PC-3 (cell line): ENCODE results near the gene STK32C. TPM values are rescaled to one million over a fixed set of nuclear protein-coding genes. Genes with fewer than 3 reads are reported as not detected.

Source experiments
- ATAC-seq: fragments of 200-7000 bp; cut with Tn5 transposase; 2 replicates; pipeline ENCODE4 v1.9.1; 2020; ENCODE audit warnings: mild to moderate bottlenecking, moderate library complexity
- BruUV-seq: library from RNA; stranded (reverse); fragments of 400-500 nt; replicated peaks from 2 replicates; lab custom pipeline; 2021; lab: Mats Ljungman, UMichigan
- CTCF ChIA-PET: fragments of 300-600 bp; sonication (Branson Sonifier 250); formaldehyde crosslinking; loops from one replicate; lab custom pipeline; 2022; ENCODE audit warnings: antibody characterized with exemption; lab: Charles Lee
- POLR2A ChIA-PET: fragments of 300-600 bp; sonication (Branson Sonifier 250); formaldehyde crosslinking; loops from one replicate; lab custom pipeline; 2022; ENCODE audit warnings: antibody characterized with exemption; ENCODE audit not compliant: unreplicated experiment; lab: Charles Lee
- DNase-seq: peaks from one replicate; pipeline ENCODE4 v3.0.0-alpha.2; 2015
- H2AFZ ChIP-seq: fragments of 300-600 bp; sonication (generic); 2 replicates; pipeline ENCODE4 v1.6.0; 2016; ENCODE audit warnings: antibody characterized with exemption, low read length
- H3F3A ChIP-seq: fragments of 300-600 bp; sonication (generic); one replicate; pipeline ENCODE4 v1.6.0; 2017; ENCODE audit warnings: antibody characterized with exemption, low read length, control low read depth, mild to moderate bottlenecking; ENCODE audit not compliant: unreplicated experiment
- H3K27ac ChIP-seq: fragments of 300-600 bp; sonication (generic); 2 replicates; pipeline ENCODE4 v1.5.1; 2016; ENCODE audit warnings: mild to moderate bottlenecking, low read length
- H3K27me3 ChIP-seq: fragments of 300-600 bp; sonication (generic); 2 replicates; pipeline ENCODE4 v1.6.1; 2016; ENCODE audit warnings: low read length, mixed read lengths
- H3K36me3 ChIP-seq: fragments of 300-600 bp; sonication (generic); 2 replicates; pipeline ENCODE4 v1.6.1; 2016; ENCODE audit warnings: low read depth, mixed run types, low read length, mixed read lengths
- H3K4me1 ChIP-seq: fragments of 300-600 bp; sonication (generic); 2 replicates; pipeline ENCODE4 v1.5.1; 2016; ENCODE audit warnings: low read length; ENCODE audit not compliant: insufficient read depth
- H3K4me2 ChIP-seq: fragments of 300-600 bp; sonication (generic); 2 replicates; pipeline ENCODE4 v1.6.0; 2016; ENCODE audit warnings: low read length
- H3K4me3 ChIP-seq: fragments of 300-600 bp; sonication (generic); 2 replicates; pipeline ENCODE4 v1.5.1; 2016; ENCODE audit warnings: mild to moderate bottlenecking, low read length, mixed read lengths
- H3K79me2 ChIP-seq: fragments of 300-600 bp; sonication (generic); 2 replicates; pipeline ENCODE4 v1.6.1; 2017; ENCODE audit warnings: low read length, mixed read lengths
- H3K9ac ChIP-seq: fragments of 300-600 bp; sonication (generic); 2 replicates; pipeline ENCODE4 v1.6.0; 2016; ENCODE audit warnings: mild to moderate bottlenecking, low read length
- H3K9me2 ChIP-seq: fragments of 300-600 bp; sonication (generic); replicated peaks from 2 replicates; pipeline ENCODE4 v1.6.1; 2016; ENCODE audit warnings: mixed run types, low read length, mixed read lengths
- H3K9me3 ChIP-seq: fragments of 300-600 bp; sonication (generic); 2 replicates; pipeline ENCODE4 v1.6.1; 2016; ENCODE audit warnings: low read length, mixed read lengths
- H4K20me1 ChIP-seq: fragments of 300-600 bp; sonication (generic); 2 replicates; pipeline ENCODE4 v1.6.1; 2016; ENCODE audit warnings: low read length, mixed read lengths
- CTCF ChIP-seq: fragments of 300-600 bp; sonication (generic); conservative IDR thresholded peaks from 2 replicates; pipeline ENCODE4 v1.5.1; 2017; ENCODE audit warnings: antibody characterized with exemption, low read depth, mild to moderate bottlenecking, low read length
- EZH2 ChIP-seq: fragments of 300-600 bp; sonication (generic); IDR thresholded peaks from one replicate; pipeline ENCODE4 v1.6.1; 2017; ENCODE audit warnings: antibody characterized with exemption, mild to moderate bottlenecking, low read length; ENCODE audit not compliant: unreplicated experiment
- EZH2phosphoT487 ChIP-seq: fragments of 300-600 bp; sonication (generic); IDR thresholded peaks from 2 replicates; pipeline ENCODE4 v1.6.1; 2018; ENCODE audit warnings: mild to moderate bottlenecking, antibody characterized with exemption, low read length, borderline replicate concordance
- intact Hi-C: fragments of 100-400 bp; cut with micrococcal nuclease; formaldehyde crosslinking; loops from 2 replicates; pipeline ENCODE4 v1.9.0; 2023
- total RNA-seq: library from RNA; depleted of rRNA; stranded (reverse); fragments of >200 nt; gene quantifications from 2 replicates; pipeline ENCODE4 v1.2.3, GENCODE V29; 2014

Gene STK32C
- total RNA-seq, 1 experiment from 2014 or later: 28.3 TPM

GRCh38 chr10:132245056-132245455, 62.7 kb downstream of the STK32C start:
- Histone ChIP-seq H3K4me1 (peaks cover 8% of the 10 kb centered on the region; the same call in 1 of the 2 replicates), H3F3A (no peaks in the 10 kb centered on the region), H3K4me2 (no peak overlapping the region), H3K9me2 (no peaks in the 10 kb centered on the region), H4K20me1 (no peaks in the 10 kb centered on the region), H3K9ac (no peak overlapping the region), H3K4me3 (no peak overlapping the region), H3K27me3 (no peaks in the 10 kb centered on the region), H3K27ac (no peak overlapping the region), H3K79me2 (0 out of 2 replicates have a peak, but pooled peaks cover 3% of the 10 kb centered on the region), H3K36me3 (no peaks in the 10 kb centered on the region), H3K9me3 (no peaks in the 10 kb centered on the region), H2AFZ (no peak overlapping the region)
- TF ChIP-seq EZH2 (no peak), CTCF (no peak)
- BruUV-seq: no TSS peak
- ChIA-PET POLR2A (no interaction called here), CTCF (no interaction called here)
- intact Hi-C loops: no loop called here
- ATAC-seq: no peak
- DNase-seq: no peak

- H3K36me3 ChIP-seq: no peaks in the 10 kb centered on the region
- H3K9me3 ChIP-seq: no peaks in the 10 kb centered on the region
- POLR2A ChIA-PET: no interaction called here
These were observed 64.1 kb downstream of the STK32C start for GRCh38 chr10:132243626-132244025.

GRCh38 chr10:132243141-132243540, 64.6 kb downstream of the STK32C start:
- no TSS peak for BruUV-seq
- H3K9me3 ChIP-seq: no peaks in the 10 kb centered on the region
- DNase-seq (no peak), ATAC-seq (no peak)
- no peak overlapping the region for H3K4me2 ChIP-seq
- H3K9ac ChIP-seq: no peak overlapping the region
- no peaks in the 10 kb centered on the region for H3K27me3 ChIP-seq
- no peak for TF ChIP-seq CTCF
- no peak for TF ChIP-seq EZH2
- TF ChIP-seq EZH2phosphoT487: no peak
- POLR2A ChIA-PET: no interaction called here
- no peaks in the 10 kb centered on the region for H3K36me3 ChIP-seq
- no peaks in the 10 kb centered on the region for H3K9me2 ChIP-seq
- H3K4me1 ChIP-seq: peaks cover 1% of the 10 kb centered on the region; the same call in 1 of the 2 replicates
- H3K79me2 ChIP-seq: no peaks in the 10 kb centered on the region
- no peaks in the 10 kb centered on the region for H3F3A ChIP-seq
- no peak overlapping the region for H3K4me3 ChIP-seq
- no peak overlapping the region for H3K27ac ChIP-seq
- no peaks in the 10 kb centered on the region for H4K20me1 ChIP-seq
- no peak overlapping the region for H2AFZ ChIP-seq
- intact Hi-C loops: no loop called here
- CTCF ChIA-PET: no interaction called here

More at GRCh38 chr10:132243626-132244025, 64.1 kb downstream of the STK32C start:
- no peaks in the 10 kb centered on the region for H3K9me2 ChIP-seq
- H3K9ac ChIP-seq: no peak overlapping the region
- no peaks in the 10 kb centered on the region for H3K27me3 ChIP-seq
- no peak overlapping the region for H3K27ac ChIP-seq
- H3F3A ChIP-seq: no peaks in the 10 kb centered on the region
- intact Hi-C loops: no loop called here
- no peak overlapping the region for H2AFZ ChIP-seq
- ATAC-seq (no peak), DNase-seq (no peak)
- no peak for TF ChIP-seq EZH2phosphoT487
- TF ChIP-seq EZH2: no peak
- TF ChIP-seq CTCF: no peak
- H3K79me2 ChIP-seq: 0 out of 2 replicates have a peak, but pooled peaks cover 2% of the 10 kb centered on the region
- no peak overlapping the region for H3K4me3 ChIP-seq
- H3K4me2 ChIP-seq: no peak overlapping the region
- peaks cover 6% of the 10 kb centered on the region; the same call in 1 of the 2 replicates for H3K4me1 ChIP-seq
- no TSS peak for BruUV-seq
- CTCF ChIA-PET: no interaction called here
- H4K20me1 ChIP-seq: no peaks in the 10 kb centered on the region
